Activated CD8-positive, alpha-beta memory T cell treated with anti-CD3 and anti-CD28 coated beads for 36 hours (primary cell): ENCODE data around the gene CTRL. TPM values are rescaled to one million over a fixed set of nuclear protein-coding genes. Genes with fewer than 3 reads are reported as not detected.

ENCODE experiments used
- CTCF ChIA-PET: fragments of 350-600 bp; sonication (Branson Sonifier 250); formaldehyde crosslinking; loops from one replicate; lab custom pipeline; 2021; ENCODE audit warnings: antibody characterized with exemption; lab: Charles Lee
- POLR2A ChIA-PET: fragments of 350-600 bp; sonication (Branson Sonifier 250); formaldehyde crosslinking; loops from one replicate; lab custom pipeline; 2021; ENCODE audit warnings: antibody characterized with exemption; lab: Charles Lee
- total RNA-seq, 2 experiments: library from RNA; stranded (reverse); gene quantifications; one replicate each; pipeline ENCODE4 v1.2.3, GENCODE V29; 2021

The CTRL gene
- total RNA-seq, 2 experiments from 2014 or later = 2.7 to 4.5 TPM

DNA sequence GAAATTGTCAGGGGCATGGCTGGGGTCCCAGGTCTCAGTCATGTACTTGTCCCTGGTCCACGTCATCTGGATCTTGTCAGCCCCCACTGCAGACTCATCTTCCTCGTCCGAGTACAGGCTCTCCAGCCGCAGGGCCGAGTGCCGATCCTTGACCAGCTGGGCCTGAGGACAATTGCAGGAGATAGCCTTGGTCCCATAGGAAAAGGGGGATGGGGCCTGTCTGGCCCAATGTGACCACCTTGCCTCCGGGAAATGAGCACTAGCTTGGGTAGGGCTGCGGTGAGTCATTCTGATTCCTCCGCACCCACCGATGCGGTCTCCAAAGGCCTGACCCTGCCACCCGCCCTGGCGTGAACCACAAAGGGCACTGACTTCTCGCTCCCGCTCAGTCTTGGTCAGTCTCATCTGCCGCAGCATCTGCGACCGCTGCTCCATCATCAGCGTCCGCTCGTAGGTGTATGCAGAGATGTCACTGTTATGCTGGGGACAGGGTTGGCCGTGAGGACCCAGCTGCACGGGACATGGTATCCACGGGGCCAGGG, 13.8 kb upstream of the CTRL start:
- CTCF ChIA-PET = interaction anchor here (0.8 kb wide), 1 partner anchor 11 kb away, joined by 3 read pairs; no protein-coding TSS in a partner anchor
- POLR2A ChIA-PET = interaction anchor here (0.5 kb wide), 1 partner anchor 42 kb away, joined by 6 read pairs; no protein-coding TSS in a partner anchor

DNA sequence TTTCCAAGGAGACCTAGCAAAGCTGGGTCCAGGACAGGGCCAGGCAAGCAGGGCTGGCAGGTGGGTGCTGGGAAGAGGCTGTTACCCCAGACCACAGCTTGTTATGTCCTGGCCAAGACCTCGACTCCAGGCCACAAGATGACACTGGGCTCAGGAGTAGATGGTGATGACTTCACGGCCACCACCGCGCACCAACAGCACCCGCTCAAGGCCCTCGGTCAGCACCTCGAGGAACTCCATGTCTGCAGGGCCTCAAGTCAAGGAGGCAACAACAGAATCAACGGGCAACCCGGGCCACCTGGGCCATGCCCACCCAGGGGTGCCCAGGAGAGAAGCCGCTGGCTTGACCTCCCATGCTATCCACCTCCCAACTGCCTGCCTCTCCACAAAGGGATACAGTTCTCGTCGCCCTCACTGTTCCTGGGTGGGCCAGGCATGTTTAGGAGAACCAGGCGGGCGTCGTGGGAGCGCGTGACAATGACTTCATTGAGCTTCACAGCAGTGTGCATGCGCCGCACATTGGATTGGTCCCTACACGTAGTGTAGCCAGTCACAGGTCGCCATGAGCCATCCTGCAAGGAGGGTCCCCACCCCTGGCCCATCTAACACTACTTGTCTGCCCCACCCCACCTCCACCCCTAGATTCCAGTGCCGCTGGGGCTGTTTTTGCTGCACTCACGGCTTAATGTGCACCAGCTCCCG, 13.2 kb upstream of the CTRL start:
- POLR2A ChIA-PET = interaction anchor here (0.5 kb wide), 1 partner anchor 41 kb away, joined by 6 read pairs; no protein-coding TSS in a partner anchor
- CTCF ChIA-PET = interaction anchor here (0.8 kb wide), 1 partner anchor 10 kb away, joined by 3 read pairs; no protein-coding TSS in a partner anchor

DNA sequence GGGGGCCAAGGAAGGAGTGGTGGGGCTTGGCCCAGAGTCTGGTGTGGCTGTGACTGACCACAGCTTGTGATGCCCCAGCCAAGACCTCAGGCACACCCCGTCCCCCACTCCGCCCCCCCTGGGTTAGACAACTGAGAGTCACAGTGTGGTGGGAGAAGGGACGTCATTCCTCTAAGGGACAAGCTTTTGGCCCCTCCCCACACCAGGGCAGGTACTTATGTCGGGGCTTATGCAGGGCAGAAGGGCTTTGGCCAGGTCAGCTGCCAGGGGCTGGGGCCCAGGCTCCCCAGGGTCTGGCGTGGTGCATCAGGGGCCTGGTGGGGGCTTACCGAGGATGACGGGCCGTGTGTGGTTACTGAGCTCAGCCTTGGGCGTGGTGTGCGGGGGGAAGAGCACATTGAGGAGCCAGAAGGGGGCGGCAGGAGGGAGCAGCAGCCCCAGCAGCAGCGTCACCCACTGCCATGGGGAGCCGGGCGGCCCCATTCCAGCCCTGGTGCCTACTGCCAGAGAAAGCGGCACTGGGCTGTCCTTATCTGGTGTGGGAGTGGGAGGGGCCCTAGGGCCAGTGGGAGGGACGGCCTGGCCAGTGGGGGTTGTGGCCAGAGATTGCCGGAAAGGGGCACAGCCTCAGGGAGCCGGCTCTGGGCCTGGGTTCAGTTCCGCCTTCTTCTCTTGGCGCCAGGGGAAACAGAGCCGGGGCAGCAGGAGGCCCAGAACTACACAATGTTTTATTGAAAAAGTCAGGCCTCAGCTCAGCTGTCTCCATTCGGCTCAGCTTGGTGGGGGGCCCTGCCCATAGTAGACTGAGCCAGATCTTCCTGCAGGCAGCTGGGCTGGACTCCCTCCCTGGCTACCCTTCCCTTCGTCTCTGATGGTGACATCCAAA, 12.2 kb upstream of the CTRL start, which contains the start of gene LCAT:
TSS of gene LCAT (minus strand) at position 502 of the 886 bp plus-strand sequence. CDS start at position 483, 19 bp downstream.
- CTCF ChIA-PET = interaction anchor here (0.7 to 0.8 kb wide), 2 partner anchors 50 to 60 kb away, joined by 3 read pairs; no protein-coding TSS in a partner anchor

DNA sequence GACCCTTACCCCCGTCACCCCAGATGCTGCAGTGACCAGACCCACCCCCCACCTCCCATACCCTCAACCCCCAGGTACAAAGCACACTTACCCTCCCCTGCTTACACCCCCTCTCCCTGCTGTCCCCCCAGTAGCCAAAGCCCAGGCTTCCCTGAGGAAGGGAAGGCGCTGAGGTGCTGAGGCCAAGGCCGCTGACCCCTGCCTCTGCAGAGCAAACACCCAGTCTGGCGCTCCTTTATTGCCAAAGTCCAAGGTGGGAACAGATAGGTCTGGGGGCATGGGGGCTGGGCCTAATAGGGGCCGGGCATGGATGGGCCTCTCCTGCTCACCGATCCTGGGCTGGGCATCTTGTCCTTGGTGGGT, 11.6 kb upstream of the CTRL start:
- ChIA-PET POLR2A (no interaction called here), CTCF (interaction anchor here (0.7 to 1.2 kb wide), 4 partner anchors 22 to 123 kb away, joined by 3 to 6 read pairs (median 3); no protein-coding TSS in a partner anchor)

More for the DNA sequence above, 12.2 kb upstream of the CTRL start, which contains the start of gene LCAT:
- POLR2A ChIA-PET = no interaction called here

DNA sequence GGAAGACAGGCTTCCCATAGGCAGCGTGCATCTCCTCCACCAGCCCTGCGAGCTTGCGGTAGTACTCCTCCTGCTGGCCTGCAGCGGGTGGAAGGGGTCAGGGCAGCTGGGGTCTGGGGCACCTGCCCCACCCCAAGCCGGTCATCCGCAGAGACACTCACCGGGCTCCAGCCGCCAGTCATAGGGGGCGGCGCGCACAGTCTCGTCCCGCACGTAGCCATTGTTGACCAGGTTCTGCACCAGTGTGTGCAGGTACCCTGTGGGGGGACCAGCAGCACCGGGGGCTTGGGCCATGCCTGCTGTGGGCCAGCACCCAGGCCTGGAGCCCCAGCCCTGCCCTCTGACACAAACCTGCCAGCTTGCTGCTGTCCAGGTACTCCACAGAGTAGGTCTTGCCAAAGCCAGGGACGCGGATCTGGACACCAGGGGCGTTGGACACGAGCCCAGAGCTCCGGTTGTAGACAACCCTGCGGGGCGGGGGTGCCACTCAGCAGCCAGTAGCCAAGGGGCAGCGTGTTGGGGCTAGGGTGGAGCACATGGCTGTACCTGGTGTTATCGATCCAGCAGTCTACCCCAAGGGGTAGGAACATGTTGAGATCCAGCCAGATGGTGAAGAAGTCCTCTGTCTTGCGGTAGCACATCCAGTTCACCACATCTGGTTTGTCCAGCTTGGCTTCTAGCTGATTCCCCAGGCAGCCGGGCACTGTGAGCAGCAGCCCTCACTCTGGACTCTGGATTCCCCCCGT, 11.0 kb upstream of the CTRL start:
- ChIA-PET POLR2A (interaction anchor here (0.8 kb wide), 1 partner anchor 35 kb away, joined by 3 read pairs; no protein-coding TSS in a partner anchor), CTCF (interaction anchor here (0.7 to 2.4 kb wide), 15 partner anchors 9 to 126 kb away, joined by 3 to 8 read pairs (median 3); no protein-coding TSS in a partner anchor)

DNA sequence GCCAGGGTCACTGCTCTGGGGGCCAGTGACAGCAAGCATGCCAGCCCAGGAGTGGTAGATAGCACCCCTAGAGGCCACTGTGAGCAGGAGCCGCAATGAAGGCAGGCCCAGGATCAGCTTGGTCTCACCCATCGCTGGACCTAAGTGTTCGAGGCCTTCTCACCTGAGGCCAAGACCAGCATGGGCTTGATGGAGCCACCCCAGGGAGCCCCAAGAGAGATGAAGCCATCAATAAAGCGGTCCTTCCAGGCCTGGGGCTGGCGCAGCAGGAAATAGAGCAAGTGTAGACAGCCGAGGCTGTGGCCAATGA, 10.5 kb upstream of the CTRL start:
- ChIA-PET CTCF (interaction anchor here (0.8 to 2.4 kb wide), 14 partner anchors 9 to 126 kb away, joined by 3 to 8 read pairs (median 4); no protein-coding TSS in a partner anchor), POLR2A (interaction anchor here (0.8 kb wide), 1 partner anchor 35 kb away, joined by 3 read pairs; no protein-coding TSS in a partner anchor)

DNA sequence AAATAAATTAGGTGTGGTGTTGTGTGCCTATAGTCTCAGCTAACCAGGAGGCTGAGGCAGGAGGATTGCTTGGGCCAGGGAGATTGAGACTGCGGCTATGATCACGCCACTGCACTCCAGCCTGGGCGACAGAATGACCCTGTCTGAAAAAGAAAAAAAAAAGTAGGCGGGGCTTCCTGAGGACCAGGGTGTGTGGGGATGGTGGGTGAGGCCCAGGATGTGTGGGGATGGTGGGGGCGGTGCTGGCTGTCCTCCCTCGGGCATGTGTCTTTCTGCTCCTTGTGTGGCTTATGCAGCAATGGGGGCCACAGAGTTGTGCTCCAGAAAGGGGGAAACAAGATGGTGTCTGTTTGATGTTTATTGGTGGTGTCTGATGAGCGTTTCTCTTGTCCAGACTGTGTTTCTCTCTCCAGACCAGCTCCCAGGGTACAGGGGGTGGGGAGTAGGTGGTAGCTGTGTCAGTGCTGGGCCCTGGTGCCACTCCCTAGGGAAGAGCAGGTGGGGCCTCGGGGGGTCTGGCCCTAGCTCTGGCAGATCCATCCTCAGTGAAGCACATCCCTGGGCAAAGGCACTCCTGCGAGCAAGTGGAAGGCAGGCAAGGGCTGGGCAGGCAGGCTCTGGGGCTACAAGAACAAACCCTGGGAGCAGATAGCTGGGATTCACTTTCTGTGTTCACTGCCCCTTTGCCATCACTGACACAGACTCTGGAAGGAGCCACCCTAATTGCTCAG, 10.0 kb upstream of the CTRL start:
- CTCF ChIA-PET = interaction anchor here (0.8 to 2.4 kb wide), 14 partner anchors 10 to 419 kb away, joined by 3 to 8 read pairs (median 4); partner anchors contain the start of genes DDX28 and DUS2
- POLR2A ChIA-PET = interaction anchor here (0.8 kb wide), 1 partner anchor 34 kb away, joined by 3 read pairs; no protein-coding TSS in a partner anchor

DNA sequence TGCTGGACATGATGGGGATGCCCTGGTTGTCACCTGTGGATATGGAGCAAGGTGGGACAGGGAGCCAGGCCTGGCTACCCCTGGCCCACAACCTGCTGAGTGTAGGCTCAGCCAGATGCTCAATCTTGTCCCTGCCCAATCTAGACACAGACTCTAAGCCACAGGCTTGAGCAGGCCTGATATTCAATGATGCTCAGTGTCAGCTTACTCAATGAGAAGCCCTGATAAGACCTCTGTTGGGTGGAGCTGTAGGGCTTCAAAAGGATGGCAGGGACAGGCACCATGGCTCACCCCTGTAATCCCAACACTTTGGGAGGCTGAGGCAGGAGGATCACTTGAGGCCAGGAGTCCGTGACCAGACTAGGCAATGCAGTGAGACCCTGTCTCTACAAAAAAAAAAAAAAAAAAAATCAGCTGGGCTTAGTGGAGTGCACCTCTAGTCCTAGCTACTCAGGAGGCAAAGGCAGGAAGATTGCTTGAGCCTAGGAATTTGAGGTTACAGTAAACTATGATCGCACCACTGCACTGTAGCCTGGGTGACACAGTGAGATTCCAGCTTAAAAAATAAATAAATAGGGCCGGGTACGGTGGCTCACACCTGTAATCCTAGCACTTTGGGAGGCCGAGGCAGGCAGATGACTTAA, 8.9 kb upstream of the CTRL start:
- CTCF ChIA-PET = interaction anchor here (0.7 to 2.4 kb wide), 9 partner anchors 10 to 420 kb away, joined by 3 to 9 read pairs (median 4); partner anchors contain the start of genes DDX28 and DUS2
- POLR2A ChIA-PET = interaction anchor here (0.6 to 0.9 kb wide), 4 partner anchors 9 to 29 kb away, joined by 3 to 4 read pairs (median 3); no protein-coding TSS in a partner anchor

DNA sequence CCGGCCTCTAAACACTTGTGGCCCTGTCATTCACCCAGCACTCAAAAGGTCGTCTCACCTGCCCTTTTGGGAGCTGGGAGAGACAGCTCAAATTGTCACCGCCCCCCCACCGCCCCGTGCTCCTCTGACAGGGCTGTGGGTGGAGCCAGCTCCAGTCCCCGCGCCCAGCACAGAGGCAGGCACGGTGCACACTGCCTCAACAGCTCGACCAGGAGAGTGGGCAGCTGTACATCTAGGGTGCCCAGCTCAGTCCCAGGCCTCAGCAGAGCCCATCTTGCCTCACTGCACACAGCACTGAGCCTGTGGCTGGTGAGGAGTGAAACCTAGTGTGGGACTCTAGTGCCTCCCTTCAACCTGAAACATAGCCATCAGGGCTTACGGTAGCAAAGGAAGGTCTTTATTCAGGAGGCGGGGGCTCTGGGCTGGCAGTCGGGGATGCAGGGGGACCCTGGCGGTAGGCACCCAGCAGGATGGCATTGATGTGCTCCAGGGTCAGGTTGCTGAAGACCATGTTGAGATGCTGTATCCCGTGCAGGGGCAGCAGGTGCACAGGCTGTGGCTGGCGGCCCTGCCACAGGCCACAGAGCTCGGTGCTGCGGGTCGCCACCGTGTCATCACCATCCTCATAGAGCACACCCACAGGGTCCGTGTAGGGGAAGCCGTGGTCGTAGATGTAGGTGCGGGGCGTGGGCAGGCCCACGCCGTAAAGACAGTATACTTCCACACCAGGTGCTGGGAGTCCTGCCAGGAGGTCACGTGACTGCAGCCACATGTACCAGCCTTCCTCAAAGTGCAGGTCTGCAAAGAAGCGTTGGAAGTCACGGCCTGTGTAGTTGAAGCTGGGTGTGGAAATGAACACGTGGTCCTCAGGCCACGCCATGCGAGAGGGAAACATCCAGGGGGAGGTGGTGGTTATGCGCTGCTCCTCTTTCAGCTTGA, 8.1 kb upstream of the CTRL start:
- POLR2A ChIA-PET = interaction anchor here (0.6 to 0.9 kb wide), 3 partner anchors 10 to 56 kb away, joined by 3 to 4 read pairs (median 3); no protein-coding TSS in a partner anchor

DNA sequence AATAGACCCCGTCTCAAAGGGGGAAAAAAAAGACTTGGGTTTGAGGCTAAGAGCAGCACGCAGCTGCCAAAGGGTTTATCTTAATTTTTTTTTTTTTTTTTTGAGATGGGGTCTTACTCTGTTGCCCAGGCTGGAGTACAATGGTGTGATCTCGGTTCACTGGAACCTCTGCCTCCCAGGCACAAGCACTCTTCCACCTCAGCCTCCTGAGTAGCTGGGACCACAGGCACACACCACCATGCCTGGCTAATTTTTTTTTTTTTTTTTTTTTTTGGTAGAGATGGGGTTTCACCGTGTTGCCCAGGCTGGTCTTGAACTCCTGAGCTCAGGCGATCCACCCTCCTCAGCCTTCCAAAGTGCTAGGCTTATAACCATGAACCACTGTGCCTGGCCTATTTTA, 6.1 kb upstream of the CTRL start:
- ChIA-PET POLR2A (interaction anchor here (1.0 kb wide), 1 partner anchor 13 kb away, joined by 5 read pairs; no protein-coding TSS in a partner anchor), CTCF (interaction anchor here (0.7 to 1.5 kb wide), 4 partner anchors 33 to 136 kb away, joined by 3 to 7 read pairs (median 4); partner anchors contain the start of gene NRN1L)

More for the DNA sequence above, 8.1 kb upstream of the CTRL start:
- CTCF ChIA-PET = interaction anchor here (0.7 to 1.8 kb wide), 8 partner anchors 9 to 123 kb away, joined by 3 to 9 read pairs (median 4); partner anchors contain the start of genes DDX28 and DUS2

DNA sequence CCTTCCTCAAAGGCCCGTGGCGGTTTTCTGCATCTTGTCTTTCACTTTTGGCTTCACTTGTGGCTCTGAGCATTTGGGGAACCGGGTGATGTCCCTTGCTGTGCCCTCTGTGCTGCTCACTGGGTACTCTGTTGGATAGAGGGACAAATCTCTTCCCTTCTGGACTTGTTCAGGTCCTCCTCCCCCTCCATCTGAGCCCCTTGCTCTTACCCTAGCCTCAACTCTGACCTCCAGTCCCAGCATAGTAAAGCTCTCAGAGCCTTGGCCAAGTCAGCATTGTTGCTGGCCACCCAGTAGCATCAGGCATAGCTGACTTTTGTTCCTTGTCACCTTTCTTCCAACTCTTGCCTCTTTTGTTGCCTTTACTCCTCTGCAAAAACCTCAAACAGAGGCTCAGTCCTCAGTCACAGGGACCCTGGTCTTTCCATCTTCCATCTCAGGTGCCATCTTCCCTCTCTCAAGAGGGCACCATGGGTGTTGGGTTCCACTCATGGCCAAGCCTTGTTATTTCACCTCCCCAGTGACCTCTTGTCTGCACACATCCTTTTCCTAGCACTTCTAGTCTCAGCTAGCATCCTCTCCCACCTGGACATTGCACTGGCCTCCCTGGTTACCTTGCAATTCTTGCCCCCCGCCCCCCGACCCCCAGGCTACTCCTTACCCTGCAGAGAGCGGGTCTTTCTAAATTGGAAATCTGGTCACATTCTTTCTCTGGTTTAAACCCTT, 5.4 kb upstream of the CTRL start:
- POLR2A ChIA-PET = interaction anchor here (0.8 to 2.4 kb wide), 4 partner anchors 13 to 456 kb away, joined by 3 to 6 read pairs (median 4); partner anchors contain the start of genes ATP6V0D1 and NUTF2
- CTCF ChIA-PET = interaction anchor here (1.0 to 3.0 kb wide), 5 partner anchors 45 to 121 kb away, joined by 3 to 12 read pairs (median 7); partner anchors contain the start of genes NRN1L and PSKH1

DNA sequence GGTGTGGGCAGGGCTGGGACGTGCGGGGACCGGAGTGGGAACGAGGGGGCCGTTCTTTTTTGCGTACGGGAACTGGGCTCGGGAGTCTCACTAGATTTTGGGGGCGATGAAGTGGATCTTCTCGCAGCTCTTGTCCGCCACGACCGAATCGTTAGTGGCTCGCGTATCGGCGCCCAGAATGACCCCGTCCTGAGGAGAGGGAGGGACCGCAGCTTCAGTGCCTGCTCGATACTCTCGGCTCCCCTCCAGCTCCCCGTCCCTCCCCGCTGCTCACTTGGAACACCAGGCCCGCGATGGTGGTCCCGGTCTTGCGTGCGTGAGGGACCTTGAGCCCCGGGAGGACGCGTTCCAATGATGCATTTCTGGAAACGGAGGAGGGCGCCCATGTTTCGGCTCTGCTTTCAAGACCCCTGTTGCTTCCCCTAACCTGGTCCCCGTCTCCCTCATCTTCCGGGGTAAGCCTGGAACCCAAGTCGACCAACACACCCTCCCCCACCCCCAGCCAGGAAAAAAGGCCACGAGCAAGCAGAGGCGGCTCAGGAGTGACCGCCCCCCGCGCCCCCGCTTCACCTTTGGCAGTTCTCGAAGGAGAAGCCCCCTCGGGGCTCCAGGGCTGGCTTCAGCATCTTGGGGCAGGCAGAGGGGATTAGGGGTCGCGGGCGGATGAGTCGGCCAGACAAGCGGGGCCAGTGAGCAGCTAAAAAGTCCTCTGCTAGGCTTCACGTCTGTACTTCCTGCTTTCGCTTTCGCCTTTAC, 4.6 kb upstream of the CTRL start, which contains the start of gene PSMB10:
TSS of gene PSMB10 (minus strand) at position 727 of the 756 bp plus-strand sequence. CDS start at position 626, 101 bp downstream.
- POLR2A ChIA-PET = interaction anchor here (0.6 to 2.4 kb wide), 8 partner anchors 14 to 455 kb away, joined by 3 to 8 read pairs (median 5); partner anchors contain the start of genes ATP6V0D1, NFATC3 and NUTF2
- CTCF ChIA-PET = interaction anchor here (0.9 to 6.1 kb wide), 7 partner anchors 29 to 120 kb away, joined by 3 to 45 read pairs (median 6); partner anchors contain the start of genes NRN1L and PSKH1
